H9 (cell line): Measurements from ENCODE around the gene RASGEF1C. TPM values are rescaled to one million over a fixed set of nuclear protein-coding genes. Genes with fewer than 3 reads are reported as not detected.

ENCODE experiments used
- DNase-seq: peaks from one replicate; pipeline ENCODE4 v3.0.0-alpha.2; 2017
- H2AFZ ChIP-seq: one replicate; pipeline ENCODE4 v1.6.1; 2013; ENCODE audit warnings: mild to moderate bottlenecking, low read length, control low read depth, moderate library complexity
- H2AK5ac ChIP-seq: 2 replicates; pipeline ENCODE4 v1.6.1; 2013; ENCODE audit warnings: low read length, control low read depth, mixed read lengths; ENCODE audit not compliant: insufficient read length
- H2BK120ac ChIP-seq: one replicate; pipeline ENCODE4 v1.6.1; 2013; ENCODE audit warnings: low read depth, mild to moderate bottlenecking, low read length, control low read depth, inconsistent platforms; ENCODE audit not compliant: poor library complexity, severe bottlenecking
- H2BK12ac ChIP-seq: 2 replicates; pipeline ENCODE4 v1.6.1; 2013; ENCODE audit warnings: low read length, control low read depth, mixed read lengths, low read depth; ENCODE audit not compliant: insufficient read length
- H2BK15ac ChIP-seq: 2 replicates; pipeline ENCODE4 v1.6.1; 2013; ENCODE audit warnings: low read depth, low read length, control low read depth
- H2BK20ac ChIP-seq: one replicate; pipeline ENCODE4 v1.6.1; 2013; ENCODE audit warnings: low read depth, mild to moderate bottlenecking, low read length, control low read depth, inconsistent platforms; ENCODE audit not compliant: poor library complexity, severe bottlenecking
- H2BK5ac ChIP-seq: 2 replicates; pipeline ENCODE4 v1.6.1; 2013; ENCODE audit warnings: low read length, control low read depth, mixed read lengths; ENCODE audit not compliant: insufficient read length
- H3K14ac ChIP-seq: 2 replicates; pipeline ENCODE4 v1.6.1; 2013; ENCODE audit warnings: low read length, control low read depth; ENCODE audit not compliant: insufficient read depth
- H3K18ac ChIP-seq: 2 replicates; pipeline ENCODE4 v1.6.1; 2013; ENCODE audit warnings: low read depth, mild to moderate bottlenecking, mixed read lengths, low read length, control low read depth; ENCODE audit not compliant: insufficient read length
- H3K23ac ChIP-seq: 2 replicates; pipeline ENCODE4 v1.6.1; 2013; ENCODE audit warnings: low read length, control low read depth, mixed read lengths, low read depth; ENCODE audit not compliant: insufficient read length
- H3K23me2 ChIP-seq: 2 replicates; pipeline ENCODE4 v1.6.1; 2013; ENCODE audit warnings: low read depth, mild to moderate bottlenecking, mixed read lengths, low read length, control low read depth; ENCODE audit not compliant: insufficient read length, poor library complexity, severe bottlenecking
- H3K27ac ChIP-seq: 2 replicates; pipeline ENCODE4 v1.5.1; 2013; ENCODE audit warnings: low read length, control low read depth, mixed read lengths, low read depth; ENCODE audit not compliant: insufficient read length
- H3K27me3 ChIP-seq: 2 replicates; pipeline ENCODE4 v1.6.1; 2013; ENCODE audit warnings: low read length, control low read depth, inconsistent platforms; ENCODE audit not compliant: insufficient read depth
- H3K4ac ChIP-seq: 2 replicates; pipeline ENCODE4 v1.6.1; 2013; ENCODE audit warnings: low read depth, mild to moderate bottlenecking, control low read depth, inconsistent platforms, low read length, moderate library complexity
- H3K4me1 ChIP-seq: 2 replicates; pipeline ENCODE4 v1.6.1; 2013; ENCODE audit warnings: low read length, control low read depth, inconsistent platforms; ENCODE audit not compliant: insufficient read depth
- H3K4me2 ChIP-seq: 2 replicates; pipeline ENCODE4 v1.6.1; 2013; ENCODE audit warnings: low read length, control low read depth, mixed read lengths; ENCODE audit not compliant: insufficient read length, insufficient read depth
- H3K56ac ChIP-seq: 2 replicates; pipeline ENCODE4 v1.6.1; 2013; ENCODE audit warnings: low read depth, mild to moderate bottlenecking, mixed read lengths, low read length, control low read depth; ENCODE audit not compliant: insufficient read length
- H3K79me1 ChIP-seq: 2 replicates; pipeline ENCODE4 v1.6.1; 2013; ENCODE audit warnings: low read depth, mild to moderate bottlenecking, moderate library complexity, low read length, control low read depth, inconsistent platforms; ENCODE audit not compliant: insufficient read depth, poor library complexity, severe bottlenecking
- H3K79me2 ChIP-seq: 2 replicates; pipeline ENCODE4 v1.6.1; 2013; ENCODE audit warnings: low read length, control low read depth, inconsistent platforms; ENCODE audit not compliant: insufficient read depth
- H3K9ac ChIP-seq: 2 replicates; pipeline ENCODE4 v1.6.1; 2013; ENCODE audit warnings: low read length, control low read depth, mixed read lengths; ENCODE audit not compliant: insufficient read length; ENCODE audit errors: extremely low read depth
- H3K9me3 ChIP-seq: one replicate; pipeline ENCODE4 v1.6.1; 2013; ENCODE audit warnings: low read depth, low read length, inconsistent platforms; ENCODE audit not compliant: control insufficient read depth
- H3T11ph ChIP-seq: one replicate; pipeline ENCODE4 v1.6.1; 2013; ENCODE audit warnings: mild to moderate bottlenecking, low read length, control low read depth, inconsistent platforms
- H4K20me1 ChIP-seq: one replicate; pipeline ENCODE4 v1.6.1; 2013; ENCODE audit not compliant: control insufficient read depth, insufficient read length, insufficient read depth
- H4K5ac ChIP-seq: 2 replicates; pipeline ENCODE4 v1.6.1; 2013; ENCODE audit warnings: low read depth, mild to moderate bottlenecking, mixed read lengths, low read length, control low read depth; ENCODE audit not compliant: insufficient read length
- H4K8ac ChIP-seq: replicated peaks from 2 replicates; pipeline ENCODE4 v1.6.1; 2013; ENCODE audit warnings: low read length, control low read depth, mixed read lengths, low read depth; ENCODE audit not compliant: insufficient read length
- H4K91ac ChIP-seq: 2 replicates; pipeline ENCODE4 v1.6.1; 2013; ENCODE audit warnings: low read depth, mild to moderate bottlenecking, moderate library complexity, mixed read lengths, low read length, control low read depth; ENCODE audit not compliant: insufficient read length
- H3K27ac Mint-ChIP-seq, 3 experiments: 2 replicates in 2 of 3; 3 replicates in 1 of 3; pipeline ENCODE4 v1.8.0; 2020 to 2021; ENCODE audit warnings: mixed read lengths in 3 of 3, mild to moderate bottlenecking in 1 of 3, moderate library complexity in 1 of 3
- H3K27me3 Mint-ChIP-seq: 2 replicates; pipeline ENCODE4 v1.8.0; 2021; ENCODE audit warnings: low read depth, mild to moderate bottlenecking, moderate library complexity, mixed read lengths
- H3K36me3 Mint-ChIP-seq, 3 experiments: 2 replicates in 2 of 3; 3 replicates in 1 of 3; pipeline ENCODE4 v1.8.0; 2020 to 2021; ENCODE audit warnings: low read depth in 3 of 3, mixed read lengths in 3 of 3; ENCODE audit not compliant: insufficient read depth in 1 of 3
- H3K4me1 Mint-ChIP-seq, 2 experiments: 2 replicates each; pipeline ENCODE4 v1.8.0; 2020; ENCODE audit warnings: mixed read lengths in 2 of 2
- H3K4me3 Mint-ChIP-seq, 2 experiments: 2 replicates in 1 of 2; 3 replicates in 1 of 2; pipeline ENCODE4 v1.8.0; 2020 to 2021; ENCODE audit warnings: mild to moderate bottlenecking in 2 of 2, mixed read lengths in 2 of 2, moderate library complexity in 1 of 2
- H3K9me3 Mint-ChIP-seq, 2 experiments: 2 replicates in 1 of 2; 3 replicates in 1 of 2; pipeline ENCODE4 v1.8.0; 2020; ENCODE audit warnings: mild to moderate bottlenecking in 2 of 2, mixed read lengths in 2 of 2, moderate library complexity in 1 of 2
- CTCF ChIP-seq: fragments of 200-600 bp; sonication (generic); conservative IDR thresholded peaks from 3 replicates; pipeline ENCODE4 v1.8.0; 2021; ENCODE audit warnings: antibody characterized with exemption, mild to moderate bottlenecking
- WGBS: extraction: QIAGEN DNeasy Blood & Tissue Kit; methylation state at CpG from one replicate; pipeline ENCODE4 v1.1.7; 2013; ENCODE audit warnings: missing lambda C conversion rate, low lambda C conversion rate, mixed read lengths; ENCODE audit not compliant: insufficient read length; ENCODE audit errors: extremely low coverage; 5-methylcytosine and 5-hydroxymethylcytosine counted together
- total RNA-seq: library from RNA; stranded (reverse); gene quantifications from 2 replicates; pipeline ENCODE4 v1.2.1, GENCODE V29; 2021

The RASGEF1C gene
- total RNA-seq, 1 experiment from 2014 or later, result 0.83 TPM

- Histone ChIP-seq H2AFZ (no peak overlapping the region), H3K9ac (no peak overlapping the region), H2BK5ac (no peak overlapping the region), H3T11ph (no peak overlapping the region), H3K4me2 (no peak overlapping the region), H4K8ac (no peak overlapping the region), H3K56ac (no peak overlapping the region), H3K27ac (no peak overlapping the region), H3K9me3 (no peaks in the 10 kb centered on the region), H4K91ac (no peak overlapping the region), H2BK20ac (no peak overlapping the region), H3K27me3 (no peaks in the 10 kb centered on the region), H3K79me2 (no peaks in the 10 kb centered on the region), H3K79me1 (no peaks in the 10 kb centered on the region), H2BK15ac (no peak overlapping the region), H3K23ac (no peak overlapping the region), H2AK5ac (no peak overlapping the region), H4K20me1 (no peaks in the 10 kb centered on the region), H2BK120ac (no peak overlapping the region), H3K23me2 (no peaks in the 10 kb centered on the region), H3K4me1 (peaks cover 14% of the 10 kb centered on the region; the same call in 1 of the 2 replicates), H4K5ac (no peak overlapping the region), H2BK12ac (no peak overlapping the region), H3K18ac (no peak overlapping the region), H3K4ac (no peak overlapping the region), H3K14ac (no peak overlapping the region)
- WGBS, result no CpG with 5 or more reads among the region's 14 CpGs
- peaks cover 2% of the 10 kb centered on the region for H3K27me3 Mint-ChIP-seq
- no peak for TF ChIP-seq CTCF
- no peak overlapping the region for H3K4me3 Mint-ChIP-seq
- H3K9me3 Mint-ChIP-seq, result peaks cover 21% of the 10 kb centered on the region in 2 experiments
- peaks cover 15 to 27% (median 18%) of the 10 kb centered on the region in 3 experiments for H3K36me3 Mint-ChIP-seq
- H3K4me1 Mint-ChIP-seq, result peaks cover 39 to 46% of the 10 kb centered on the region in 2 experiments
- DNase-seq, result no peak
- H3K27ac Mint-ChIP-seq, result no peak overlapping the region
These were observed 129.1 kb downstream of the RASGEF1C start for GRCh38 chr5:180079702-180080466.
